OCI-LY7 (cell line): Measurements from ENCODE around the gene XPA. TPM values are rescaled to one million over a fixed set of nuclear protein-coding genes. Genes with fewer than 3 reads are reported as not detected.

ENCODE experiments used
- BruUV-seq: library from RNA; stranded (reverse); fragments of 400-500 nt; replicated peaks from 2 replicates; lab custom pipeline; 2021; lab: Mats Ljungman, UMichigan
- CTCF ChIA-PET: fragments of 300-600 bp; sonication (Branson Sonifier 250); formaldehyde crosslinking; loops from one replicate; lab custom pipeline; 2022; ENCODE audit warnings: antibody characterized with exemption; ENCODE audit not compliant: unreplicated experiment; lab: Charles Lee
- POLR2A ChIA-PET: fragments of 300-600 bp; sonication (Branson Sonifier 250); formaldehyde crosslinking; loops from one replicate; lab custom pipeline; 2022; ENCODE audit warnings: antibody characterized with exemption; lab: Charles Lee
- DNase-seq: peaks from one replicate; pipeline ENCODE4 v3.0.0-alpha.2; 2015; ENCODE audit warnings: low spot score
- H2AFZ ChIP-seq: fragments of 200-600 bp; sonication (generic), shearing (Covaris generic); 2 replicates; pipeline ENCODE4 v1.6.1; 2014; ENCODE audit warnings: mild to moderate bottlenecking, antibody characterized with exemption, low read length, moderate library complexity
- H3K27ac ChIP-seq: fragments of 200-600 bp; sonication (generic); 2 replicates; pipeline ENCODE4 v1.5.1; 2014; ENCODE audit warnings: mixed run types, low read depth, mild to moderate bottlenecking, moderate library complexity, low read length, inconsistent platforms; ENCODE audit not compliant: poor library complexity, severe bottlenecking
- H3K36me3 ChIP-seq: fragments of 200-600 bp; sonication (generic); 2 replicates; pipeline ENCODE4 v1.6.1; 2014; ENCODE audit warnings: mild to moderate bottlenecking, antibody characterized with exemption, low read length, moderate library complexity, mixed read lengths; ENCODE audit not compliant: insufficient read depth
- H3K4me1 ChIP-seq: fragments of 200-600 bp; sonication (generic); 2 replicates; pipeline ENCODE4 v1.5.1; 2014; ENCODE audit warnings: mild to moderate bottlenecking, low read length; ENCODE audit not compliant: insufficient read depth, poor library complexity, severe bottlenecking
- H3K4me2 ChIP-seq: fragments of 200-600 bp; sonication (generic); 2 replicates; pipeline ENCODE4 v1.6.1; 2014; ENCODE audit warnings: mild to moderate bottlenecking, low read length
- H3K4me3 ChIP-seq: fragments of 200-600 bp; sonication (generic); 2 replicates; pipeline ENCODE4 v1.5.1; 2014; ENCODE audit warnings: mild to moderate bottlenecking, low read depth, low read length; ENCODE audit not compliant: poor library complexity, severe bottlenecking
- H3K79me2 ChIP-seq: fragments of 200-600 bp; sonication (generic); 2 replicates; pipeline ENCODE4 v1.6.1; 2016; ENCODE audit warnings: low read depth, mild to moderate bottlenecking, low read length, moderate library complexity, mixed read lengths; ENCODE audit not compliant: insufficient read depth
- H3K9me2 ChIP-seq: fragments of 200-600 bp; sonication (generic); 2 replicates; pipeline ENCODE4 v1.6.1; 2016; ENCODE audit warnings: mild to moderate bottlenecking, low read length, mixed read lengths; ENCODE audit not compliant: insufficient read depth
- H3K9me3 ChIP-seq: fragments of 200-600 bp; sonication (generic); 2 replicates; pipeline ENCODE4 v1.6.1; 2014; ENCODE audit warnings: mild to moderate bottlenecking, mixed run types, low read length, mixed read lengths
- H4K20me1 ChIP-seq: fragments of 200-600 bp; sonication (generic); 2 replicates; pipeline ENCODE4 v1.6.1; 2014; ENCODE audit warnings: mild to moderate bottlenecking, antibody characterized with exemption, low read length, moderate library complexity, mixed read lengths; ENCODE audit not compliant: insufficient read depth
- EZH2phosphoT487 ChIP-seq: fragments of 200-600 bp; sonication (generic); IDR thresholded peaks from 2 replicates; pipeline ENCODE4 v1.6.1; 2018; ENCODE audit warnings: low read depth, borderline replicate concordance, mild to moderate bottlenecking, mixed run types, antibody characterized with exemption, low read length, moderate library complexity, mixed read lengths
- intact Hi-C: fragments of 100-400 bp; cut with micrococcal nuclease; formaldehyde crosslinking; loops from one replicate; pipeline ENCODE4 v1.10.0; 2022; ENCODE audit not compliant: unreplicated experiment
- total RNA-seq, 2 experiments: library from RNA; depleted of rRNA in 1 of 2; stranded (reverse); fragments of >200 nt in 1 of 2; shearing (Covaris generic) in 1 of 2; gene quantifications; 2 replicates each; pipeline ENCODE4 v1.2.3, GENCODE V29; 2014 to 2022
- TF ChIP-seq, protein P1 (sequence below): fragments of 200-600 bp; sonication (generic); conservative IDR thresholded peaks from 2 replicates; pipeline ENCODE4 v1.5.1; 2014; ENCODE audit warnings: mild to moderate bottlenecking, antibody characterized with exemption, low read length, moderate library complexity, mixed read lengths

XPA gene
- total RNA-seq, 2 experiments from 2014 or later, result 15.7 to 15.8 TPM

DNA sequence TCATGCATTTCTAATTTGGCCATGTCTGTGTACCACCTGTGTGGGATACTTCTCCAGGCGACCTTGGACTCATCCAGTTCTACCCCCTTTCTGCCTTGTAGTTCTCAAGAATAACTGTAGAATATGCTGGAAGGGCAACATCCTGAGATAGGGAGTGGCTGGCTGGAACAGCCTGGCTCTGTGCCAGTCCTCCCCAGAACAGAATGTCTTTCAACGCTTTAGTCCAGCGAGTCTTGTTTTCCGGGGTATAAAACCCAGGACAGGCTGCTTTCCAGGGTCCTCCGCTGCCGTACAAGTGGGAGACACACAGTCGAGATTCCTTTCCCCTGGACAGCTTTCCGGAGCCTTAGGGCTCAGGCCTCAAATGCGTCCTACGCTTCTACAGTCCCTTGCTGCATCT is 45.4 kb upstream of the XPA start:
- BruUV-seq, result no TSS peak
- no peak for DNase-seq
- Histone ChIP-seq H3K36me3 (no peaks in the 10 kb centered on the region), H4K20me1 (no peaks in the 10 kb centered on the region), H3K4me1 (no peaks in the 10 kb centered on the region), H3K9me2 (no peaks in the 10 kb centered on the region), H2AFZ (no peak overlapping the region), H3K9me3 (no peaks in the 10 kb centered on the region), H3K4me3 (no peak overlapping the region), H3K79me2 (no peaks in the 10 kb centered on the region), H3K27ac (no peak overlapping the region), H3K4me2 (no peak overlapping the region)
- POLR2A ChIA-PET, result no interaction called here
- CTCF ChIA-PET, result no interaction called here
- intact Hi-C loops, result no loop called here
- TF ChIP-seq, protein P1, sequence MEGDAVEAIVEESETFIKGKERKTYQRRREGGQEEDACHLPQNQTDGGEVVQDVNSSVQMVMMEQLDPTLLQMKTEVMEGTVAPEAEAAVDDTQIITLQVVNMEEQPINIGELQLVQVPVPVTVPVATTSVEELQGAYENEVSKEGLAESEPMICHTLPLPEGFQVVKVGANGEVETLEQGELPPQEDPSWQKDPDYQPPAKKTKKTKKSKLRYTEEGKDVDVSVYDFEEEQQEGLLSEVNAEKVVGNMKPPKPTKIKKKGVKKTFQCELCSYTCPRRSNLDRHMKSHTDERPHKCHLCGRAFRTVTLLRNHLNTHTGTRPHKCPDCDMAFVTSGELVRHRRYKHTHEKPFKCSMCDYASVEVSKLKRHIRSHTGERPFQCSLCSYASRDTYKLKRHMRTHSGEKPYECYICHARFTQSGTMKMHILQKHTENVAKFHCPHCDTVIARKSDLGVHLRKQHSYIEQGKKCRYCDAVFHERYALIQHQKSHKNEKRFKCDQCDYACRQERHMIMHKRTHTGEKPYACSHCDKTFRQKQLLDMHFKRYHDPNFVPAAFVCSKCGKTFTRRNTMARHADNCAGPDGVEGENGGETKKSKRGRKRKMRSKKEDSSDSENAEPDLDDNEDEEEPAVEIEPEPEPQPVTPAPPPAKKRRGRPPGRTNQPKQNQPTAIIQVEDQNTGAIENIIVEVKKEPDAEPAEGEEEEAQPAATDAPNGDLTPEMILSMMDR, result no peak
- no peak for TF ChIP-seq EZH2phosphoT487

DNA sequence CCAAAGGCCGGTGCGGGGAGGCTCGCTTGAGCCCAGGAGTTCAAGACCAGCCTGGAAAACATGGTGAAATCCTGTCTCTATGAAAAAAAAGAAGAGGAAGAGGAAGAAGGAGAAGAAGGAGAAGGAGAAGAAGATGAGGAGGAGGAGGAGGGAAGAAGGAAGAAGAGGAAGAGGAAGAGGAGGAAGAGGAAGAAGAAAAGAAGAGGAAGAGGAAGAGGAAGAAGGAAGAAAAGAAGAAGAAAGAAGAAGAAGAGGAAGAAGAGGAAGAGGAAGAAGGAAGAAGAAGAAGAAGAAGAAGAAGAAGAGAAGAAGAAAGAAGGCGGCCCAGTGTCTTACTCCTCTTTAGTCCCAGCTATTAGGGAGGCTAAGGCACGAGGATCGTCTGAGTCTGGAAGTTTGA is 44.8 kb upstream of the XPA start:
- BruUV-seq, result no TSS peak
- POLR2A ChIA-PET, result no interaction called here
- no peak overlapping the region for H3K27ac ChIP-seq
- H3K79me2 ChIP-seq, result no peaks in the 10 kb centered on the region
- no peaks in the 10 kb centered on the region for H3K9me2 ChIP-seq
- H3K9me3 ChIP-seq, result no peaks in the 10 kb centered on the region
- H3K36me3 ChIP-seq, result no peaks in the 10 kb centered on the region
- DNase-seq, result no peak
- no peak overlapping the region for H3K4me2 ChIP-seq
- no peak overlapping the region for H3K4me3 ChIP-seq
- H4K20me1 ChIP-seq, result no peaks in the 10 kb centered on the region
- TF ChIP-seq, protein P1, result no peak
- no peak for TF ChIP-seq EZH2phosphoT487
- intact Hi-C loops, result no loop called here
- H2AFZ ChIP-seq, result no peak overlapping the region
- CTCF ChIA-PET, result no interaction called here
- H3K4me1 ChIP-seq, result no peaks in the 10 kb centered on the region

DNA sequence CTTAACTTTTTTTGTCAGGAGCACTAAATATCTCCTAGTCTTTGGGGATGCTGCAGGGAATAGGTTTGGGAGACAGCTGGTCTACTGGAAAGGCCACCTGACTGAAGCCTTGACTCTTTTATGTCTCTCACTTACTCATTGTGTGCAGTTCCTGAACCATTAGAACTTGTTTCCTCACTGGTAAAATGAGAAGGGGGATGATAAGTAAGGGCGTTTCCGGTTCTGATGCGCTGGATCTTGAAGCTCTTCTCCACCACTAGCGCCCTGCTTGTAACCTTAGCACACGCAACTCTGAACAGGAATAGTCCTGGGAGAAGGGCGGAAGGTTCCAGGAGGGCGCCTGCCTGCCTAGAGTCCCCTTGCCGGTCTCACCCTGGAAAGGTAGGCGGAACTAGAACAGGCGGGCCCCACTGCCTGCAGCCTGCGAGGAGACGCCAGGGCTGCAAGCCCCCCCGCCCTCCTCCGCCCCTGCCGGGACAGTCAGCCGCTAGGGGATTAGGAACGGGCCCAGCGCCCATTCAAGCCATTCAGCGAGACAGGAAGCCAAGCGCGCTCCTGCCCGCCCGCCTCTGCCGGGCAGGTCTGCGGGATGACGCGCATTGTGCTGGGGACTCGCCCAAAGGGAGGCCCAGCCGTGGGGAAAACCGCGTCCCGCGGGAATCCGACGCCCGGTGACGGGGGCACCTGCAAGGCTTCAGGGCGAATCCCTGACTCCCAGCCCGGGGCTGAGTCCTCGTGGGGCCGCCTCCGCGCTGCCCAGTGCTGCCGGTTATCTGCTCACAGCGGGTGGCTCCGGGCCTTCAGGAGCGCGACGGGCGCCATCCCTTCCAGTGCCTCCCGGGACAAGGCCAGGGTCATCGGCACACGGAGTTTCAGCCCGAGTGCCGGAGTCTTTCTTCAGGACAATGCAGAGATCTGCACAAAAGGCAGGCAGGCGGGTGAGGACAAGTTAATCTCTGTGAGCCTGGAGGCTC is 44.0 kb upstream of the XPA start:
- ChIA-PET POLR2A (no interaction called here), CTCF (no interaction called here)
- no peak for DNase-seq
- BruUV-seq, result no TSS peak
- Histone ChIP-seq H3K9me2 (no peaks in the 10 kb centered on the region), H3K79me2 (no peaks in the 10 kb centered on the region), H4K20me1 (no peaks in the 10 kb centered on the region), H3K4me1 (no peaks in the 10 kb centered on the region), H3K36me3 (no peaks in the 10 kb centered on the region), H3K27ac (no peak overlapping the region), H2AFZ (no peak overlapping the region), H3K4me2 (no peak overlapping the region), H3K9me3 (no peaks in the 10 kb centered on the region), H3K4me3 (no peak overlapping the region)
- intact Hi-C loops, result no loop called here
- TF ChIP-seq EZH2phosphoT487, result no peak
- TF ChIP-seq, protein P1, result no peak
